Right ventricle myocardium inferior (tissue), 1 donor: ENCODE measurements around the gene OR9A2. TPM values are rescaled to one million over a fixed set of nuclear protein-coding genes. Genes with fewer than 3 reads are reported as not detected.

ENCODE experiments used
- ATAC-seq: fragments of 200-7000 bp; cut with Tn5 transposase; one replicate; pipeline ENCODE4 v1.9.1; 2020; ENCODE audit warnings: mild to moderate bottlenecking, moderate library complexity
- DNase-seq: peaks from one replicate; pipeline ENCODE4 v3.0.0; 2021; ENCODE audit errors: missing footprints
- intact Hi-C: fragments of 100-400 bp; cut with DNase I; formaldehyde crosslinking; loops from one replicate; pipeline ENCODE4 v1.11.0; 2022
- total RNA-seq: library from RNA; stranded (reverse); fragmentation: NEBNext Ultra II Directional; extraction: Animal tissue kit (Norgen Biotek cat#: 25700); gene quantifications from one replicate; pipeline ENCODE4 v1.2.1, GENCODE V29; 2021
- donor health status: DM: no; HTN: yes; CAD: no; lungs with severe emphysema.

The OR9A2 gene
- total RNA-seq, 1 donor from 2014 or later: not detected

- intact Hi-C loops: no loop called here
- no peak for ATAC-seq
- no peak for DNase-seq
Measured at GRCh38 chr7:143027683-143028082, 751 bp upstream of the OR9A2 start.

GRCh38 chr7:143025371-143025770 lies 1.6 kb downstream of the OR9A2 start:
- intact Hi-C loops: no loop called here
- no peak for DNase-seq
- no peak for ATAC-seq

- intact Hi-C loops: no loop called here
- ATAC-seq (no peak), DNase-seq (no peak)
Measured at GRCh38 chr7:143023047-143023446, 3.9 kb downstream of the OR9A2 start.

GRCh38 chr7:143018931-143019330 lies 8.0 kb downstream of the OR9A2 start:
- no peak for DNase-seq
- intact Hi-C loops: no loop called here
- no peak for ATAC-seq

GRCh38 chr7:143016996-143017395 lies 9.9 kb downstream of the OR9A2 start:
- DNase-seq: no peak
- intact Hi-C loops: no loop called here
- ATAC-seq: no peak

GRCh38 chr7:143015926-143016490 lies 10.9 kb downstream of the OR9A2 start:
- intact Hi-C loops: no loop called here
- DNase-seq (no peak), ATAC-seq (no peak)

GRCh38 chr7:143015084-143015483 lies 11.8 kb downstream of the OR9A2 start:
- no peak for ATAC-seq
- intact Hi-C loops: no loop called here
- DNase-seq: no peak

GRCh38 chr7:143013893-143014292 lies 13.0 kb downstream of the OR9A2 start:
- intact Hi-C loops: no loop called here
- ATAC-seq: peak; percentile 26
- no peak for DNase-seq

GRCh38 chr7:143013473-143013872 lies 13.5 kb downstream of the OR9A2 start:
- intact Hi-C loops: no loop called here
- DNase-seq: no peak
- ATAC-seq: peak; percentile 20

GRCh38 chr7:143012409-143012808 lies 14.5 kb downstream of the OR9A2 start:
- intact Hi-C loops: no loop called here
- ATAC-seq (no peak), DNase-seq (no peak)

GRCh38 chr7:143012001-143012400 lies 14.9 kb downstream of the OR9A2 start:
- intact Hi-C loops: no loop called here
- no peak for ATAC-seq
- DNase-seq: no peak

GRCh38 chr7:143008007-143008901 lies 18.7 kb downstream of the OR9A2 start:
- DNase-seq: peak; percentile 91
- intact Hi-C loops: loop anchor here (1.0 to 5.0 kb wide), 2 partner anchors 207 to 409 kb away; no protein-coding TSS in a partner anchor
- peak; percentile 91 for ATAC-seq

- DNase-seq (no peak), ATAC-seq (no peak)
- intact Hi-C loops: loop anchor here (5.0 kb wide), 1 partner anchor 412 kb away; no protein-coding TSS in a partner anchor
Measured at GRCh38 chr7:143005632-143006260, 21.2 kb downstream of the OR9A2 start.

GRCh38 chr7:143003393-143004051 lies 23.4 kb downstream of the OR9A2 start:
- intact Hi-C loops: loop anchor here (5.0 kb wide), 1 partner anchor 151 kb away; no protein-coding TSS in a partner anchor
- ATAC-seq (no peak), DNase-seq (no peak)

- DNase-seq (no peak), ATAC-seq (no peak)
- intact Hi-C loops: loop anchor here (5.0 kb wide), 1 partner anchor 151 kb away; no protein-coding TSS in a partner anchor
Measured at GRCh38 chr7:143002898-143003297, 24.0 kb downstream of the OR9A2 start.

- DNase-seq (no peak), ATAC-seq (no peak)
- intact Hi-C loops: loop anchor here (5.0 kb wide), 1 partner anchor 150 kb away; no protein-coding TSS in a partner anchor
Measured at GRCh38 chr7:143002106-143002505, 24.8 kb downstream of the OR9A2 start.

GRCh38 chr7:143000648-143001047 lies 26.3 kb downstream of the OR9A2 start:
- no peak for DNase-seq
- intact Hi-C loops: loop anchor here (5.0 kb wide), 1 partner anchor 148 kb away; no protein-coding TSS in a partner anchor
- ATAC-seq: no peak

- intact Hi-C loops: loop anchor here (5.0 kb wide), 1 partner anchor 147 kb away; no protein-coding TSS in a partner anchor
- ATAC-seq: no peak
Measured at GRCh38 chr7:142999793-143000192, 27.1 kb downstream of the OR9A2 start.

GRCh38 chr7:142998966-142999365 lies 28.0 kb downstream of the OR9A2 start:
- DNase-seq (no peak), ATAC-seq (no peak)
- intact Hi-C loops: no loop called here

More at GRCh38 chr7:142999793-143000192, 27.1 kb downstream of the OR9A2 start:
- no peak for DNase-seq
